HG03175 (cell line): ENCODE data around the gene ZFYVE28.
A peak's percentile ranks its signal among the peaks of the same experiment; 100 is the strongest.
"Not testable (repeated sequence)": the region's sequence is repeated elsewhere in the genome, so short reads cannot be mapped to it uniquely, and the experiment has no call there.

ENCODE experiments used
- ATAC-seq: cut with Tn5 transposase; IDR thresholded peaks from one replicate; pipeline ENCODE4 v1.9.1; 2021; ENCODE audit warnings: mild to moderate bottlenecking, moderate library complexity; ENCODE audit not compliant: unreplicated experiment

ZFYVE28 gene

GRCh38 chr4:2417765-2418649 lies at the start of gene ZFYVE28:
Gene ZFYVE28 (minus strand): TSS chr4:2418645. CDS start chr4:2418323, 322 bp downstream.
- no peak for ATAC-seq

DNA sequence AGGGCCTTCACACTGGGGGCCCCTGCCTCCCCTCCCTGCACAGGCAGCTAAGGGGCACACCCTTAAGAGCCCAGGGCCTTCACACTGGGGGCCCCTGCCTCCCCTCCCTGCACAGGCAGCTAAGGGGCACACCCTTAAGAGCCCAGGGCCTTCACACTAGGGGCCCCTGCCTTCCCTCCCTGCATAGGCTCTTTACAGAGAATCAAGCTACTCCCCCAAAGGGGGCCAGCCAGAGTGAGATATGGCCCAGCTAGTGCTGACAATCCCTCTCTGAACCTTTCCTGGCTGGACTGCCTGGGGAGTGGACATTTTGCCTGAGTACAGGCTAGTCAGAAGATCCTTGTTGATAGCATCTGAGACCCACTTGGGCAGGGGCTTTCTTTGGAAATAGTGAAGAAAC lies 47.1 kb upstream of the ZFYVE28 start:
- not testable (repeated sequence) for ATAC-seq

GRCh38 chr4:2465032-2465431 lies 46.6 kb upstream of the ZFYVE28 start:
- no peak for ATAC-seq

- ATAC-seq = no peak
These were observed 44.7 kb upstream of the ZFYVE28 start for GRCh38 chr4:2462992-2463762.

- ATAC-seq = peak; percentile 84
These were observed 44.0 kb upstream of the ZFYVE28 start for GRCh38 chr4:2462218-2462991.

DNA sequence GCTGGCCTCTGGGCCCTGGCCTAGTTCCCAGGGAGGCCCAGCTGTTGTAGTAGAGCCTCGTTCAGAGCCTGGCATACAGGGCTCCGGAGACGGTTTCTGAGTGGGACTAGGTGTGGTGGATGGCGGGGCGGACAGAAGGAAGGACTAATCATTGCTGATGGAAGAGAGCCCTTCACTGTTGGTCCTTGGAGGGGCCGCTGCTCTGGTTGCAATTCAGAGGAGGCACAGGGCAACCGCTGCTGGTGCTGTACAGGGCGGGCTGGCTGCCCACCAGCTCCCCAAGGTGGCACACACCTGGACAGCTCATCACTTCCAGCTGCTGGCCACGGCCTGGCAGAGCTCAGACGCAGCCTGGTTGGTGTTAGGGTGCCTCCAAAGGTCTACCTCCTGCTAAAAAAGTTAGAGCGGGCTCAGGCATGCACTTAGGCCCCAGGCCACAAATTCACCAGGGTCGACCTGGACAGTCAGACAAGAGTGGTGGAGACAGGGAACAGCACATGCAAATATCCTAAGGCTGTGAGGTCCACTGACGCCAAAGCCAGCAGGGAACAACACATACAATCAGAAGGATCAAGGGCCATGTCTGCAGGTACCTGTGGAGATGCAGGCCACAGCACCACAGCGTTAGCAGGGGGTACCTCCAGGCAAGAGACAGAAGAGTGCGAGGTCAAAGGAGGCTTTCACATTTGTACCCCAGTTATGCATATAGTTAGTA lies 43.0 kb upstream of the ZFYVE28 start:
- ATAC-seq = no peak

- no peak for ATAC-seq
These were observed 41.3 kb upstream of the ZFYVE28 start for GRCh38 chr4:2459589-2460349.

DNA sequence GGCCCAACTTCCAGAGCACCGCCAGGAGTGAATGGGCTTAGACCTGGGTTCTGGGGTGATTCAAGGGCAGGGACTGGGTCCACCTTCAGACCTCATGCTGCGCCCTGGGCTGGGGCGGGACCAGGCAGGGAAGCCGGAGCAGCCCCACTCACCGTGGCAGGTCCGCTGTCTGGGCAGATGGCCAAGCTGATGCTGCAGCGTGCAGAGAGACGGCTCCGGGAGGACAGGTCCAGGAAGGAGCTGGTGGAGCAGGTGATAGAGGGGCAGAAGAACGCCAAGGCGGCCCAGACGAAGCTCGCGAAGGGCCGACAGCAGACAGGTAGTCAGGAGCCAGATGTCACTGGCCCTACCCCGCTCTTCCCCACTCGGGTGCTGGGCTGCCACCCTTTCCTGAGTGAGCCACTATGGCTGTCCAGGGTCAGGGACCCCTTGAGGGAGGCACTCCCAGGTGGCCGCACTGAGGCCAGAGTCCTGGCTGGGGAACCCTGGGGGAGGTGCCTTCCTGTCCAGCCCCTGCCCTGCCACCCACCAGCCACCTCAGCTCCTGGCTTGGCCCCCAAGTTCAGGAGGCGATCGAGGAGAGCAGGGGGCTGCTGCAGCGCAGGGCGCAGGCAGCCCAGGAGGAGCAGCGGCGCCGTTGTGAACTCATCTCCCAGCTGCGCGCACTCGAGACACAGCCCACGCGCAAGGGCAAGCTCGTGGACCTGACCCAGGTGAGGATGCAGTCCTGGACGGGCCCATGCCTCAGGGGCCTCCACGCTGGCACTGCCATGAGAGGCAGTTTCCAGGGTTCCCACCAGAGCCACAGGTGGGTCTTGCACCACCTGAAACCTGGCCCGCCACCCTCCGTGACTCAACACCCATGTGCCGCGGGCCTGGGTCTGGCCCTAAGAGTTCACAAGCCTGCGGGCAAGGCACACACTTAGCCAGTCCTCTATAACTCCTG lies 40.4 kb upstream of the ZFYVE28 start:
- ATAC-seq = no peak

- no peak for ATAC-seq
These were observed 39.2 kb upstream of the ZFYVE28 start for GRCh38 chr4:2457481-2458295.

- no peak for ATAC-seq
These were observed 33.7 kb upstream of the ZFYVE28 start for GRCh38 chr4:2451821-2452785.

DNA sequence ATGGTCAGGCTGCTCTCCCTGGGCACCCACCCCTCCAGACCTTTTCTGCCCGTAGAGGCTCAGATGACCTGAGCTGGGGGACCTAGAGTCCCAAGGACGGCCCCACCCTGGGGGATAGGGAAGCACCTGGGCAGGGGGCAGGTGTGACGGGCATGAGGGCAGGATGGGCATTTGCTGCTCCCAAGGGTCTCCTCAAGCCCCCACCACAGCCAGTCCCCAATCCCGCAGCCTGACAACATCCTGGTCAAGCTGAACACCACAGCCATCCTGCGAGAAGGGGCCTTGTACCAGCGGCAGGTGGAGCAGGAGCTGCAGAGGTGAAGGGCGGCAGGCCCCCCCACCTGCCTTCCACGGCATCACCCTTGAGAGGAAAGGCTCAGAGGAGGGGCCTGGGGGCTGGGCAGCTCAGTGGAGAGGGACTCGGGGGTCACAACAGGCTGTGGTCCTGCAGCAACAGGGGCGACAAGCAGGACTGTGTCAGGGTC lies 32.6 kb upstream of the ZFYVE28 start:
- no peak for ATAC-seq

GRCh38 chr4:2450394-2451035 lies 32.1 kb upstream of the ZFYVE28 start:
- no peak for ATAC-seq

DNA sequence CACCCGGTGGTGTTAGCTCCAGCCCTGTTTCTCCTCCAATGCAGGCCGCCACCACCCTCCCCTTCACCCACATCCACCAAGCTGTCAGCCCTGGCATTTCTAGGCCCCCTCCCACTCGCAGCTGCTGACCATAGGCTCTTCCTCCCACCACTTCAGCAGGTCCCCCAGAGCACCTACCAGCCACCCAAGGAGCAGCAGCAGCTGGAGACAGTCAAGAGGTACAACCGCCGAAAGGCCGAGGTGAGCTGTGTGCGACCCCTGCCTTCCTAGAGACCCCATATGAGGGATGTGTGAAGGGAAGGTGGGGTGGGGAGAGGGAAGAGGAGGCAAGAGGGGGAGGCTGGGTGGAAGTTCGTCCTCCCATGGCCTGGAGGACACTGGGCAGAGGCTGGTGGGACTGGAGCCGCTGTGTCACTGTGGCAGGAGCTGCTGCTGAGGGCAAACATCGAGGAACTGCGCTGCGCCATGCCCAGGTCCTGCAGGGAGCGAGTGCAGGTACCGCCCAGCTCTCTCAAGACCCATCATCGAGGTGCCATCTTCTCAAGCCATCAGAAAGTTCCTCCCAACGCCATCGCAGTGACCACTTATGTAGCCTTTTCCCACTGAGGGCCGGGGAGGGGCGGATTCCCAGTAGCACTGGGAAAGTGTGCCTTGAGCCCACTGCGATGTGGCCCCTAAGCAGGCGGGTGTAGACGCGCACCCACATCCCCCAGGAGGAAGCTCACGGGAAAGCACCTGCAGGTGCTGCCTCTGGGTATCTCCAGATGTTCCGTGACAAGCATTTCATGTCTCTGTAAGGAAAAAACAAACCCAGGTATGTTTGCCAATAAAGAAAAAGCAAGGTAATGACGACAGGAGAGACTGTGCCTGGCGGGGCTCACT lies 31.3 kb upstream of the ZFYVE28 start:
- no peak for ATAC-seq

GRCh38 chr4:2449051-2449450 lies 30.6 kb upstream of the ZFYVE28 start:
- ATAC-seq = no peak

DNA sequence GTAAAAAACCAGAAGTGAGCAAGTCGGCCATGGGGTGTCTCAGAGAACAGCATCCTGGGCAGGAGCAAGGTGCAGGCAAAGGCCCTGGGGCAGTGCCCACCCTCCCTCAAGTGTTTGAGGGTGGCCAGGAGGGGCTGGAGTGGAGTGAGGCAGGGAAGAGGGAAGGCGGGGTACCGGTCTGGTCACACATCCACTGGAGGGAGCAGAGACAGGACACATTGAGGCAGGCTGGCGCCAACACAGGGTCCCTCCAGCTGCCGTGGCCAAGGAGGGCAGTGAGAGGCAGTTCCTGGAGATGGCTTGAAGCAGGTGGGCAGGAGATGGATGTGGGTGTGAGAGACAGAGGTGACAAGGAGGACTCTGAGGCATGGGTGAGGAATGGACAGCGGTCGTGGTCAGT lies 30.1 kb upstream of the ZFYVE28 start:
- no peak for ATAC-seq
